Tibial nerve (tissue), 4 donors: ENCODE measurements around the gene STAT1. TPM values are rescaled to one million over a fixed set of nuclear protein-coding genes. Genes with fewer than 3 reads are reported as not detected.

Experiments used
- DNase-seq, 2 donors: peaks; one replicate each; pipeline ENCODE4 v3.0.0-alpha.2; 2019; ENCODE audit warnings: low spot score in 2 of 2
- H3K27ac ChIP-seq, 4 donors: fragments of 200-600 bp; sonication (generic) in 3 of 4; one replicate each; pipeline ENCODE4 v1.5.1; 2017 to 2019; ENCODE audit warnings: mild to moderate bottlenecking in 1 of 4
- H3K27me3 ChIP-seq, 2 donors: fragments of 200-600 bp; sonication (generic) in 1 of 2; one replicate each; pipeline versions ENCODE4 v1.5.1 to v1.6.0; 2017 to 2019
- H3K36me3 ChIP-seq, 3 donors: fragments of 200-600 bp; sonication (generic); one replicate each; pipeline ENCODE4 v1.5.1; 2018 to 2019
- H3K4me1 ChIP-seq, 4 donors: fragments of 200-600 bp; sonication (generic) in 3 of 4; one replicate each; pipeline ENCODE4 v1.5.1; 2017 to 2019
- H3K4me3 ChIP-seq, 4 donors: fragments of 200-600 bp; sonication (generic) in 3 of 4; one replicate each; pipeline ENCODE4 v1.5.1; 2017 to 2019; ENCODE audit warnings: mild to moderate bottlenecking in 1 of 4, moderate library complexity in 1 of 4
- H3K9me3 ChIP-seq, 4 donors: fragments of 200-600 bp; sonication (generic) in 3 of 4; one replicate each; pipeline ENCODE4 v1.5.1; 2017 to 2019
- CTCF ChIP-seq, 5 experiments: fragments of 200-600 bp in 3 of 5; fragments of 450-650 bp in 2 of 5; sonication (generic) in 3 of 5; IDR thresholded peaks; one replicate each; pipeline ENCODE4 v1.5.1; 2016 to 2019; ENCODE audit warnings: antibody characterized with exemption in 5 of 5, mild to moderate bottlenecking in 3 of 5, moderate library complexity in 2 of 5
- EP300 ChIP-seq, 2 donors: sonication (generic); formaldehyde crosslinking; IDR thresholded peaks; one replicate each; pipeline ENCODE4 v1.6.1; 2017; ENCODE audit warnings: antibody characterized with exemption in 2 of 2, mild to moderate bottlenecking in 1 of 2
- POLR2A ChIP-seq, 2 donors: fragments of 450-650 bp; IDR thresholded peaks; one replicate each; pipeline ENCODE4 v1.6.1; 2017; ENCODE audit warnings: antibody characterized with exemption in 2 of 2, mild to moderate bottlenecking in 2 of 2, moderate library complexity in 2 of 2
- WGBS, 2 donors: methylation state at CpG; one replicate each; pipeline ENCODE4 v1.1.5; 2018; 5-methylcytosine and 5-hydroxymethylcytosine counted together
- total RNA-seq, 4 donors: library from RNA; depleted of rRNA; stranded (reverse); fragments of >200 nt; gene quantifications; one replicate each; pipeline ENCODE4 v1.1.0, GENCODE V29; 2016

STAT1 gene
- total RNA-seq, 4 donors from 2014 or later: 40.2 to 73.9 (median 65.6) TPM

DNA sequence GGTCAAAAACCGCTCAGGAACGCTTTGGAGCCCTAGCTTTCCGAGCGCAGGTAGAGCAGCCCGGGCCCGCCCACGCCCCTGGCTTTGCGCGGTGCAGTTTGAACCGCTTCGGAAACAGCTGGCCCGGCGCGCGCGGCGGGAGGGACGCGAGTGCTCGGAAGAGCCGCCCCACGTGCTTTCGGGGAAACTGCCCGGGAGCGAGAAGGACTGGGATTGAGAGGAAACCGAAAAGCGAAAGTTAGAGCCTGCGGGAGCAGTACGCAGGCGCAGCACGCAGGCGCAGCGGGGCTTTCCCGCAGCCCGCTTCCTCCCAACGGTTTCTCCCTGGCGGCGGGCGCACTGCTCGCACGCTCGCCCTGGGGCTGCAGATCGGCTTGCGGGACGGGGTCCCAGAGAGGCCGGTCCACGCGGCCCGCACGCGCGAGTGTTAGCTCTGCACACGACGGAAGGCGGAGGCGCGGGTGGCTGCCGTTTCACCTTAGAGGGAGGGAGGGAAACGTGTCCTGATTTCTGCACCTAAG is 6.3 kb upstream of the STAT1 start:
- peak; percentile 68 to 86 for TF ChIP-seq POLR2A (IDR thresholded peaks at IDR 0.05)
- TF ChIP-seq CTCF (IDR thresholded peaks at IDR 0.05): peak in 2 of 5 experiments; percentile 57 to 68
- peak; percentile 99 for TF ChIP-seq EP300 (IDR thresholded peaks at IDR 0.05)
- WGBS, 2 donors: 0% methylated on average over 39 to 48 of the region's 59 CpGs

DNA sequence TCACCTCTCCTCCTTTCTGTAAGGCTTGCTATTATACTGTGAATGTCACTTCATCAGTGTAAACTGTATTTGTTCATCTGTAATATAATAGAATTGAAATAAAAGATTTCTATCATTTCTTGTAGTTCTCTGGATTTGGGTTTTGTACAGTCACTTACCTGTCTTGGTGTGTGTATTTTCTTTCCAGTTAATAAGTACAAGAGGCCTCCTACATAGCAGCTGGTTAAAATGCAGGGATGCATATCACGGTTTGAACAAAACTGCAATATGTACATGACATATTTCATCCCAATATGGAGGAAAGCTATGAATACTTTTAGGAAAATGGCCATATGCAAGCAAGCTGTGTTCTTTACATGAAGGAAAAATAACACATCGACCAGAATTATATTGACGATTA is 5.4 kb upstream of the STAT1 start:
- Histone ChIP-seq H3K4me1 (peaks cover 0 to 23% (median 16%) of the 10 kb centered on the region in 4 donors), H3K4me3 (no peak overlapping the region), H3K36me3 (no peaks in the 10 kb centered on the region), H3K27ac (no peak overlapping the region), H3K9me3 (no peaks in the 10 kb centered on the region), H3K27me3 (no peaks in the 10 kb centered on the region)
- DNase-seq: no peak
- no peak for TF ChIP-seq CTCF (IDR thresholded peaks at IDR 0.05)
- TF ChIP-seq EP300 (IDR thresholded peaks at IDR 0.05): no peak
- WGBS, 2 donors: 95 to 97% methylated on average over 3 of the region's 3 CpGs

More for the DNA sequence above, 6.3 kb upstream of the STAT1 start:
- Histone ChIP-seq H3K27ac (peak overlapping the region; percentile 76 to 96 (median 85)), H3K4me1 (peaks cover 0 to 16% (median 10%) of the 10 kb centered on the region in 4 donors), H3K27me3 (no peaks in the 10 kb centered on the region), H3K4me3 (peak overlapping the region; percentile 61 to 89 (median 74)), H3K9me3 (no peaks in the 10 kb centered on the region), H3K36me3 (no peaks in the 10 kb centered on the region)
- peak; percentile 83 to 86 for DNase-seq

DNA sequence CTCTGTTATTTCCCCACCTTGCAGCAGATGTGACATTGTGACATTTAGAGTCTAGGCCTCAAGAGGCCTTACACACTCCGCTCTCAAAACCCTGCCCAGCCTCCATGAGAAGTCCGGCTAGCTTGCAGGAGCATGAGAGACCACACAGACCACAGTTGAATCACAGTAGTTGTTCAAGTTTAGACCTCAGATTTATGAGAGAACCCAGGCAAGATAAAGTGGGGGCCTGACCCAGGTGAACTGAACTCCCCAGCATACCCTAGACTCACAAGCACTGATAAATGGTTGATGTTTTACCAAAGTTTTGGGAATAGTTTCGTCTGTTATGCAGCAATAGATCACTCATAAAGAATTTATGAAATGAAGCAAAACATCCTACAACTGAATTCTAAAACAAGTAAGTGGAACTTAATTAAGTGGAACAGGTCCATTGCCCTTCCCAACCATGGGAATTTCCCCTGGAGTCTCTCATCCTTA is 4.7 kb upstream of the STAT1 start:
- no peak overlapping the region for H3K4me3 ChIP-seq
- DNase-seq: no peak

GRCh38 chr2:191018048-191018447 is 4.1 kb upstream of the STAT1 start:
- Histone ChIP-seq H3K4me3 (no peak overlapping the region), H3K9me3 (no peaks in the 10 kb centered on the region), H3K36me3 (no peaks in the 10 kb centered on the region), H3K27me3 (no peaks in the 10 kb centered on the region), H3K27ac (no peak overlapping the region), H3K4me1 (peaks cover 0 to 27% (median 17%) of the 10 kb centered on the region in 4 donors)
- no peak for DNase-seq
- no peak for TF ChIP-seq CTCF (IDR thresholded peaks at IDR 0.05)
- no peak for TF ChIP-seq EP300 (IDR thresholded peaks at IDR 0.05)
- TF ChIP-seq POLR2A (IDR thresholded peaks at IDR 0.05): no peak
- WGBS, 2 donors: 88 to 96% methylated on average over 1 of the region's 1 CpG

More for the DNA sequence above, 4.7 kb upstream of the STAT1 start:
- Histone ChIP-seq H3K27ac (no peak overlapping the region), H3K36me3 (no peaks in the 10 kb centered on the region), H3K4me1 (peaks cover 0 to 24% (median 17%) of the 10 kb centered on the region in 4 donors), H3K9me3 (no peaks in the 10 kb centered on the region), H3K27me3 (no peaks in the 10 kb centered on the region)
- WGBS, 2 donors: 91 to 92% methylated on average over 3 of the region's 3 CpGs
- TF ChIP-seq POLR2A (IDR thresholded peaks at IDR 0.05) (no peak), EP300 (IDR thresholded peaks at IDR 0.05) (no peak), CTCF (IDR thresholded peaks at IDR 0.05) (no peak)

GRCh38 chr2:191015831-191016230 is 1.9 kb upstream of the STAT1 start:
- Histone ChIP-seq H3K27ac (no peak overlapping the region), H3K36me3 (peaks cover 0 to 4% (median 0%) of the 10 kb centered on the region in 3 donors), H3K4me1 (peaks cover 0 to 39% (median 17%) of the 10 kb centered on the region in 4 donors), H3K9me3 (no peaks in the 10 kb centered on the region), H3K4me3 (no peak overlapping the region), H3K27me3 (no peaks in the 10 kb centered on the region)
- 79 to 86% methylated on average over 8 of the region's 8 CpGs for WGBS, 2 donors
- no peak for DNase-seq
- TF ChIP-seq POLR2A (IDR thresholded peaks at IDR 0.05): no peak
- no peak for TF ChIP-seq EP300 (IDR thresholded peaks at IDR 0.05)
- no peak for TF ChIP-seq CTCF (IDR thresholded peaks at IDR 0.05)
